ENCODE measurements around the gene TBCD.

GRCh38 chr17:82948081-82948511, 196.2 kb downstream of the TBCD start:
- TF ChIP-seq, protein P1, sequence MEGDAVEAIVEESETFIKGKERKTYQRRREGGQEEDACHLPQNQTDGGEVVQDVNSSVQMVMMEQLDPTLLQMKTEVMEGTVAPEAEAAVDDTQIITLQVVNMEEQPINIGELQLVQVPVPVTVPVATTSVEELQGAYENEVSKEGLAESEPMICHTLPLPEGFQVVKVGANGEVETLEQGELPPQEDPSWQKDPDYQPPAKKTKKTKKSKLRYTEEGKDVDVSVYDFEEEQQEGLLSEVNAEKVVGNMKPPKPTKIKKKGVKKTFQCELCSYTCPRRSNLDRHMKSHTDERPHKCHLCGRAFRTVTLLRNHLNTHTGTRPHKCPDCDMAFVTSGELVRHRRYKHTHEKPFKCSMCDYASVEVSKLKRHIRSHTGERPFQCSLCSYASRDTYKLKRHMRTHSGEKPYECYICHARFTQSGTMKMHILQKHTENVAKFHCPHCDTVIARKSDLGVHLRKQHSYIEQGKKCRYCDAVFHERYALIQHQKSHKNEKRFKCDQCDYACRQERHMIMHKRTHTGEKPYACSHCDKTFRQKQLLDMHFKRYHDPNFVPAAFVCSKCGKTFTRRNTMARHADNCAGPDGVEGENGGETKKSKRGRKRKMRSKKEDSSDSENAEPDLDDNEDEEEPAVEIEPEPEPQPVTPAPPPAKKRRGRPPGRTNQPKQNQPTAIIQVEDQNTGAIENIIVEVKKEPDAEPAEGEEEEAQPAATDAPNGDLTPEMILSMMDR (IDR thresholded peaks at IDR 0.05): no peak
- no peak for TF ChIP-seq ZFX (IDR thresholded peaks at IDR 0.05; ENCODE audit: borderline replicate concordance)

All from 22Rv1 (cell line).